RWPE2 (cell line): ENCODE results near the gene BTBD9.

Experiments used
- ATAC-seq: fragments of 200-7000 bp; cut with Tn5 transposase; 3 replicates; pipeline ENCODE4 v1.9.1; 2021; ENCODE audit warnings: low read depth
- DNase-seq: peaks from one replicate; pipeline ENCODE4 v3.0.0-alpha.2; 2020; ENCODE audit warnings: low spot score
- H3K27ac ChIP-seq: fragments of 450-650 bp; 2 replicates; pipeline ENCODE4 v1.5.1; 2017; ENCODE audit warnings: mild to moderate bottlenecking; ENCODE audit not compliant: poor library complexity, severe bottlenecking
- H3K27me3 ChIP-seq: fragments of 250-450 bp; sonication (Bioruptor Pico); 2 replicates; pipeline ENCODE4 v1.5.1; 2021; ENCODE audit warnings: mild to moderate bottlenecking, moderate library complexity; ENCODE audit not compliant: insufficient read depth, poor library complexity, severe bottlenecking
- H3K36me3 ChIP-seq: fragments of 250-450 bp; sonication (Bioruptor Pico); 2 replicates; pipeline ENCODE4 v1.5.1; 2020; ENCODE audit warnings: low read depth, mild to moderate bottlenecking, moderate library complexity
- H3K4me1 ChIP-seq: fragments of 250-450 bp; sonication (Bioruptor Pico); 2 replicates; pipeline ENCODE4 v1.5.1; 2021; ENCODE audit warnings: mild to moderate bottlenecking, moderate library complexity; ENCODE audit not compliant: insufficient read depth, poor library complexity, severe bottlenecking
- H3K4me3 ChIP-seq: fragments of 250-450 bp; sonication (Bioruptor Pico); 2 replicates; pipeline ENCODE4 v1.5.1; 2021; ENCODE audit warnings: mild to moderate bottlenecking, moderate library complexity; ENCODE audit not compliant: severe bottlenecking
- H3K9me3 ChIP-seq: fragments of 250-450 bp; sonication (Bioruptor Pico); 2 replicates; pipeline ENCODE4 v1.5.1; 2021; ENCODE audit warnings: mild to moderate bottlenecking, moderate library complexity; ENCODE audit not compliant: severe bottlenecking
- CTCF ChIP-seq: fragments of 450-650 bp; IDR thresholded peaks from one replicate; pipeline ENCODE4 v1.5.1; 2017; ENCODE audit warnings: mild to moderate bottlenecking, moderate library complexity; ENCODE audit not compliant: poor library complexity, severe bottlenecking

The BTBD9 gene

GRCh38 chr6:38564301-38564700 lies 75.4 kb downstream of the BTBD9 start:
- Histone ChIP-seq H3K27ac (no peak overlapping the region), H3K4me1 (no peaks in the 10 kb centered on the region), H3K36me3 (no peaks in the 10 kb centered on the region), H3K4me3 (no peak overlapping the region), H3K9me3 (no peaks in the 10 kb centered on the region), H3K27me3 (no peaks in the 10 kb centered on the region)
- ATAC-seq = no peak
- no peak for TF ChIP-seq CTCF
- DNase-seq = no peak

- ATAC-seq (no peak), DNase-seq (no peak)
- Histone ChIP-seq H3K4me3 (no peak overlapping the region), H3K27me3 (no peaks in the 10 kb centered on the region), H3K4me1 (no peaks in the 10 kb centered on the region), H3K36me3 (no peaks in the 10 kb centered on the region), H3K27ac (no peak overlapping the region), H3K9me3 (no peaks in the 10 kb centered on the region)
- no peak for TF ChIP-seq CTCF
Measured at GRCh38 chr6:38555606-38556005, 84.1 kb downstream of the BTBD9 start.

- Histone ChIP-seq H3K27ac (no peak overlapping the region), H3K4me1 (no peaks in the 10 kb centered on the region), H3K9me3 (no peaks in the 10 kb centered on the region), H3K4me3 (no peak overlapping the region), H3K36me3 (no peaks in the 10 kb centered on the region), H3K27me3 (no peaks in the 10 kb centered on the region)
- ATAC-seq = 0 out of 3 replicates have a peak, but pooled peaks have one; percentile 31
- no peak for DNase-seq
- no peak for TF ChIP-seq CTCF
Measured at GRCh38 chr6:38554700-38555413, 84.9 kb downstream of the BTBD9 start.

GRCh38 chr6:38554014-38554413 lies 85.7 kb downstream of the BTBD9 start:
- TF ChIP-seq CTCF = no peak
- ATAC-seq (no peak), DNase-seq (no peak)

GRCh38 chr6:38552121-38552520 lies 87.6 kb downstream of the BTBD9 start:
- Histone ChIP-seq H3K36me3 (no peaks in the 10 kb centered on the region), H3K4me1 (no peaks in the 10 kb centered on the region), H3K27me3 (no peaks in the 10 kb centered on the region), H3K4me3 (no peak overlapping the region), H3K27ac (no peak overlapping the region), H3K9me3 (no peaks in the 10 kb centered on the region)
- ATAC-seq (no peak), DNase-seq (no peak)
- no peak for TF ChIP-seq CTCF

More at GRCh38 chr6:38554014-38554413, 85.7 kb downstream of the BTBD9 start:
- H3K27ac ChIP-seq = no peak overlapping the region
- no peaks in the 10 kb centered on the region for H3K36me3 ChIP-seq
- no peaks in the 10 kb centered on the region for H3K4me1 ChIP-seq
- H3K27me3 ChIP-seq = no peaks in the 10 kb centered on the region
- H3K9me3 ChIP-seq = no peaks in the 10 kb centered on the region
- no peak overlapping the region for H3K4me3 ChIP-seq
